GM12878 (cell line): ENCODE results near the gene CHRM4. TPM values are rescaled to one million over a fixed set of nuclear protein-coding genes. Genes with fewer than 3 reads are reported as not detected.

Experiments used
- ATAC-seq: fragments of 200-7000 bp; cut with Tn5 transposase; 3 replicates; pipeline ENCODE4 v1.9.1; 2020; ENCODE audit warnings: mild to moderate bottlenecking, moderate library complexity
- BruUV-seq: library from RNA; stranded (reverse); fragments of 400-500 nt; replicated peaks from 2 replicates; lab custom pipeline; 2021; lab: Mats Ljungman, UMichigan
- CTCF ChIA-PET: fragments of 300-600 bp; sonication (Branson Sonifier 250); formaldehyde crosslinking; extraction: SDS; loops from one replicate; lab custom pipeline; 2021; ENCODE audit warnings: inconsistent platforms; lab: Yijun Ruan, JAX
- POLR2A ChIA-PET: fragments of 350-600 bp; formaldehyde crosslinking; extraction: SDS; loops from one replicate; lab custom pipeline; 2021; ENCODE audit warnings: inconsistent platforms; lab: Charles Lee
- RAD21 ChIA-PET: fragments of 300-600 bp; sonication (Branson Sonifier 250); formaldehyde crosslinking; loops from one replicate; lab custom pipeline; 2023; ENCODE audit warnings: antibody characterized with exemption; ENCODE audit not compliant: unreplicated experiment; lab: Charles Lee
- SMC1A ChIA-PET: fragments of 300-600 bp; sonication (Branson Sonifier 250); formaldehyde crosslinking; loops from one replicate; lab custom pipeline; 2023; ENCODE audit not compliant: unreplicated experiment, uncharacterized antibody; lab: Charles Lee
- DNase-seq: peaks from one replicate; pipeline ENCODE4 v3.0.0-alpha.2; 2011; ENCODE audit warnings: low read depth, low spot score
- FAIRE-seq: peaks from 3 replicates; lab custom pipeline; 2011; peaks lifted over from hg19 to GRCh38; lab: Jason Lieb, UNC
- H2AFZ ChIP-seq: 2 replicates; pipeline ENCODE4 v1.6.0; 2011; ENCODE audit warnings: low read depth, low read length, control low read depth; ENCODE audit not compliant: control insufficient read depth
- H3K27ac ChIP-seq: 2 replicates; pipeline ENCODE4 v1.5.1; 2011; ENCODE audit warnings: control low read depth; ENCODE audit not compliant: control insufficient read depth, insufficient read depth
- H3K27me3 ChIP-seq, 2 experiments: replicated peaks in 1 of 2; 2 replicates each; pipeline versions ENCODE4 v1.6.0 to v1.6.1; 2011; ENCODE audit warnings: low read length in 1 of 2; ENCODE audit not compliant: control insufficient read depth in 2 of 2, insufficient read depth in 2 of 2
- H3K36me3 ChIP-seq, 2 experiments: 2 replicates each; pipeline ENCODE4 v1.5.1; 2011; ENCODE audit warnings: low read length in 1 of 2; ENCODE audit not compliant: control insufficient read depth in 2 of 2, insufficient read depth in 2 of 2
- H3K4me1 ChIP-seq: 2 replicates; pipeline ENCODE4 v1.6.1; 2011; ENCODE audit warnings: mild to moderate bottlenecking, low read length, moderate library complexity, mixed read lengths; ENCODE audit not compliant: control insufficient read depth, insufficient read depth
- H3K4me2 ChIP-seq: 2 replicates; pipeline ENCODE4 v1.6.0; 2011; ENCODE audit warnings: control low read depth; ENCODE audit not compliant: control insufficient read depth, insufficient read depth
- H3K4me3 ChIP-seq: fragments of 200-600 bp; sonication (generic); 2 replicates; pipeline ENCODE4 v1.5.1; 2016
- H3K79me2 ChIP-seq: 2 replicates; pipeline ENCODE4 v1.6.0; 2011; ENCODE audit warnings: low read length; ENCODE audit not compliant: control insufficient read depth, insufficient read depth
- H3K9ac ChIP-seq: 2 replicates; pipeline ENCODE4 v1.8.0; 2011; ENCODE audit warnings: low read length, control low read depth, mixed read lengths; ENCODE audit not compliant: control insufficient read depth, insufficient read depth
- H3K9me3 ChIP-seq: replicated peaks from 3 replicates; pipeline ENCODE4 v1.5.1; 2011; ENCODE audit warnings: mild to moderate bottlenecking, low read length; ENCODE audit not compliant: control insufficient read depth, insufficient read depth
- H4K20me1 ChIP-seq: 2 replicates; pipeline ENCODE4 v1.6.0; 2011; ENCODE audit not compliant: control insufficient read depth, insufficient read depth
- DPF2 ChIP-seq: fragments of 450-650 bp; IDR thresholded peaks from 2 replicates; pipeline ENCODE4 v1.6.1; 2017; ENCODE audit warnings: mild to moderate bottlenecking
- IKZF1 ChIP-seq: fragments of 450-650 bp; conservative IDR thresholded peaks from 2 replicates; pipeline ENCODE4 v1.6.1; 2017; ENCODE audit warnings: antibody characterized with exemption, mild to moderate bottlenecking
- ZNF217 ChIP-seq: fragments of 450-650 bp; IDR thresholded peaks from 2 replicates; pipeline ENCODE4 v1.6.1; 2017; ENCODE audit warnings: antibody characterized with exemption, mild to moderate bottlenecking
- WGBS: methylation state at CpG from one replicate; pipeline ENCODE4 v1.1.6; 2016; ENCODE audit warnings: low lambda C conversion rate; ENCODE audit not compliant: insufficient replicate concordance, insufficient coverage; ENCODE audit errors: missing lambda C conversion rate; 5-methylcytosine and 5-hydroxymethylcytosine counted together
- in situ Hi-C: fragments of 300-500 bp; cut with MboI; formaldehyde crosslinking; loops from 9 replicates; pipeline ENCODE4 v1.14.3; 2018; ENCODE audit warnings: mixed read lengths
- intact Hi-C: fragments of 100-400 bp; cut with micrococcal nuclease; formaldehyde crosslinking; loops from one replicate; pipeline ENCODE4 v1.14.2; 2022; ENCODE audit not compliant: unreplicated experiment
- polyA plus RNA-seq, 11 experiments: library from polyadenylated mRNA; depleted of rRNA in 4 of 11; unstranded in 6 of 11; stranded (reverse) in 5 of 11; fragments of >200 nt; fragmentation: Nextera tagmentation in 4 of 11; fragmentation: Illumina TruSeq in 1 of 11; extraction: Ambion mirVana in 4 of 11; extraction: Trizol in 1 of 11; gene quantifications; 1 replicate in 1 of 11; 2 replicates in 10 of 11; pipeline versions ENCODE4 v1.2.1 to v1.2.3, GENCODE V29; 2011 to 2016; ENCODE audit warnings: inconsistent platforms in 2 of 11, missing spikeins in 2 of 11, low read depth in 1 of 11
- total RNA-seq, 4 experiments: library from RNA; depleted of rRNA in 3 of 4; stranded (reverse); fragments of >200 nt in 3 of 4; fragmentation: Illumina TruSeq in 1 of 4; extraction: Trizol in 1 of 4; gene quantifications; 2 replicates each; pipeline versions ENCODE4 v1.2.1 to v1.2.3, GENCODE V29; 2013 to 2021
- TF ChIP-seq, protein P1 (sequence below): fragments of 450-650 bp; IDR thresholded peaks from 2 replicates; pipeline ENCODE4 v1.6.1; 2016; ENCODE audit warnings: mild to moderate bottlenecking

CHRM4 gene
- total and polyA plus RNA-seq, 10 of the 15 experiments (the other 5 are each of a cell fraction or from before 2014, with no cell fraction given), result 0.12 to 0.23 (median 0.13) TPM; not detected in 7

- ATAC-seq (peak; percentile 4; the same call in 2 of the 3 replicates), DNase-seq (no peak), FAIRE-seq (no peak)
- no TSS peak for BruUV-seq
- intact Hi-C loops, result loop anchor here (1.0 to 10.0 kb wide), 2 partner anchors 20 to 223 kb away; partner anchors contain the start of gene PHF21A
- Histone ChIP-seq H3K79me2 (peaks cover 46% of the 10 kb centered on the region), H3K4me1 (peaks cover 39% of the 10 kb centered on the region), H3K9ac (peak overlapping the region; percentile 83), H4K20me1 (no peaks in the 10 kb centered on the region), H3K4me3 (peak overlapping the region; percentile 88), H3K4me2 (peak overlapping the region; percentile 98), H3K27me3 (no peaks in the 10 kb centered on the region), H3K36me3 (peaks cover 0 to 3% of the 10 kb centered on the region in 2 experiments; a peak in 3 of 4 replicates), H3K27ac (peak overlapping the region; percentile 71), H2AFZ (peak overlapping the region; percentile 17; the same call in 1 of the 2 replicates), H3K9me3 (no peaks in the 10 kb centered on the region)
- in situ Hi-C loops, result no loop called here
- ChIA-PET SMC1A (interaction anchor here (1.7 to 5.3 kb wide), 5 partner anchors 13 to 135 kb away, joined by 6 to 70 read pairs (median 7); no protein-coding TSS in a partner anchor), CTCF (interaction anchor here (1.0 to 19.9 kb wide), 14 partner anchors 9 to 190 kb away, joined by 3 to 423 read pairs (median 6); no protein-coding TSS in a partner anchor), POLR2A (interaction anchor here (1.2 to 3.0 kb wide), 5 partner anchors 10 to 130 kb away, joined by 3 to 32 read pairs (median 4); no protein-coding TSS in a partner anchor), RAD21 (interaction anchor here (1.0 to 3.4 kb wide), 7 partner anchors 10 to 108 kb away, joined by 3 to 38 read pairs (median 5); no protein-coding TSS in a partner anchor)
- whole genome bisulfite sequencing, result 11% methylated on average over 59 of the region's 63 CpGs
- TF ChIP-seq, protein P1, sequence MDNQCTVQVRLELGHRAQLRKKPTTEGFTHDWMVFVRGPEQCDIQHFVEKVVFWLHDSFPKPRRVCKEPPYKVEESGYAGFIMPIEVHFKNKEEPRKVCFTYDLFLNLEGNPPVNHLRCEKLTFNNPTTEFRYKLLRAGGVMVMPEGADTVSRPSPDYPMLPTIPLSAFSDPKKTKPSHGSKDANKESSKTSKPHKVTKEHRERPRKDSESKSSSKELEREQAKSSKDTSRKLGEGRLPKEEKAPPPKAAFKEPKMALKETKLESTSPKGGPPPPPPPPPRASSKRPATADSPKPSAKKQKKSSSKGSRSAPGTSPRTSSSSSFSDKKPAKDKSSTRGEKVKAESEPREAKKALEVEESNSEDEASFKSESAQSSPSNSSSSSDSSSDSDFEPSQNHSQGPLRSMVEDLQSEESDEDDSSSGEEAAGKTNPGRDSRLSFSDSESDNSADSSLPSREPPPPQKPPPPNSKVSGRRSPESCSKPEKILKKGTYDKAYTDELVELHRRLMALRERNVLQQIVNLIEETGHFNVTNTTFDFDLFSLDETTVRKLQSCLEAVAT, result no peak
- TF ChIP-seq DPF2 (0 out of 2 replicates have a peak, but pooled peaks have one; percentile 51), IKZF1 (peak; percentile 56), ZNF217 (0 out of 2 replicates have a peak, but pooled peaks have one; percentile 5)
Observed at GRCh38 chr11:46347637-46348311, 43.8 kb downstream of the CHRM4 start.
